SK-N-DZ (cell line): ENCODE data around the gene SNTG2.

ENCODE experiments used
- DNase-seq: peaks from one replicate; pipeline ENCODE4 v3.0.0-alpha.2; 2015; ENCODE audit warnings: low spot score

The SNTG2 gene

GRCh38 chr2:1137913-1138391 is 187.3 kb downstream of the SNTG2 start:
- no peak for DNase-seq

- DNase-seq = peak; percentile 17
Observed at GRCh38 chr2:1140389-1141003, 189.8 kb downstream of the SNTG2 start.

- DNase-seq = no peak
Observed at GRCh38 chr2:1141079-1141478, 190.4 kb downstream of the SNTG2 start.

- no peak for DNase-seq
Observed at GRCh38 chr2:1143129-1143528, 192.5 kb downstream of the SNTG2 start.

DNA sequence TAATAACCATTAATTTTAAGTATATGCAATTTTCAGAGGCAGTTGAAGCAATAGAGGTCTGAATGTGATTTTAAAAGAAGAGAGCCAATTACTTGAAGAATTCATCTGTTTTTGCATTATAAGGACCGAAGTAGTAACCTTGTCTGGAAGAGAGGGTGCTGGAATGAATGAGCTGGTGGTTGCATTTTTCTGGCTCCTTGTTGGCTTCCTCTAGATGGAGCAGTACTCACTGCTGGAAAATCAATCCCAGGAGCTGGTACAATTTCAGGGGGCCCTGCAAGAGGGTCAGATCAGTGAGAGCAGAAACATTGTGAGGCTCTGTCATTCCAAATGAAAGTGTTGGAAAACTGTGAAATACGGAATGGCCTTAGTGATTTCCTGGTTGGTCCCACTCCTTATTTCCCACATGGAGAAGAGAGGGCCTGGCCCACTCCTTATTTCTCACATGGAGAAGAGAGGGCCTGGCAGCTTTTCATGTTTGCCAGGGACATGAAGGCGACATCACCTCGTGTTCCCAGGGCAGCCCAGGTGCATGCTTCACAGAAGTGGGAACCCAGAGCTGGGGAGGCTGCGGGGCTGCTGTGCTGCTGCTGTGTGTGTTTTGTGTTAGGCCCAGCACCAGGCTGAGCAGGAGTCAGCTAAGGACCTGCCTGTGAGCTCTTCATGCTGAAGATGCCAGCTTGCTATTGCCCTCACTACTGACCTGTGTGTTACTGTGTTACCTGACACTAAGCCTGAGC is 197.4 kb downstream of the SNTG2 start:
- no peak for DNase-seq

- no peak for DNase-seq
Observed at GRCh38 chr2:1150724-1151511, 200.3 kb downstream of the SNTG2 start.

- no peak for DNase-seq
Observed at GRCh38 chr2:1152375-1152774, 201.7 kb downstream of the SNTG2 start.

- no peak for DNase-seq
Observed at GRCh38 chr2:1153920-1154319, 203.3 kb downstream of the SNTG2 start.

GRCh38 chr2:1154710-1155594 is 204.3 kb downstream of the SNTG2 start:
- DNase-seq = no peak

GRCh38 chr2:1156059-1156458 is 205.4 kb downstream of the SNTG2 start:
- no peak for DNase-seq

DNA sequence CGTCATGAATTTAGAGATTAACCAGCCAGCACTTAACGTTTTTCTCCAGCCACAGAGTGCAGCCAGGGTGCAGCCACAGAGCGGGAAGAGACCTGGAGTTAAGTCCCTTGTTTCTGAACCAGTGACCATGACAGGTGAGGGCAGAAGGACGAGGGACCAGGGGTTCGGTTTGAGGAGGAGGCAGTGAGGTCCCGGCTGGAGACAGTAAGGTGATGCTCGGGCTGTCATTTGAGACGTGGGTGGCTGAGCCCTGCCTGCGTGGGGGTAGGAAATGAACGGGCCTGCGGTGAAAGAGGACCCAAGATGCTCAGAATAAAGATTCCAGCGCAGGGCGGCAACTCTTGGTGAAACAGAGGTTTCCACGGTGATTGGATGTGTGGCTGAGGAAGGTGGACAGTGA is 205.9 kb downstream of the SNTG2 start:
- DNase-seq = no peak

DNA sequence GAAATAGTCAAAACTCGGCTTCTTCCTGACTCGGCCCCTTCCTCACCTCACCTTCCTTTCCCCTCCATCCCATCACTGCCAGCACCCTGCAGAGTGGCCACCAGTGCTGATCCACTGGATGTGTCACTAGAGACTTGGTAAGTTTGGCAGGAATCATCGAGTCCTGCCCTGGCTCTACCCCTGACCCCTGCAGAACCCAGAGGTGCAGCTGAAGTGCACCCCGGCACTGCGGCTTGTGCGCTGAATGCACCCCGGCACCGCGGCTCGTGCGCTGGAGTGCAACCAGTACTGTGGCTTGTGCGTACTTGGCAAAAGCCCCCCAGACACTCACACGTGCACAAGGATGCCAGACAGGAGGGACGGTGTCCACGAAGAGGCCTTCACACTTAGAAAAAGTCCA is 206.5 kb downstream of the SNTG2 start:
- DNase-seq = no peak

GRCh38 chr2:1159013-1159412 is 208.4 kb downstream of the SNTG2 start:
- no peak for DNase-seq

DNA sequence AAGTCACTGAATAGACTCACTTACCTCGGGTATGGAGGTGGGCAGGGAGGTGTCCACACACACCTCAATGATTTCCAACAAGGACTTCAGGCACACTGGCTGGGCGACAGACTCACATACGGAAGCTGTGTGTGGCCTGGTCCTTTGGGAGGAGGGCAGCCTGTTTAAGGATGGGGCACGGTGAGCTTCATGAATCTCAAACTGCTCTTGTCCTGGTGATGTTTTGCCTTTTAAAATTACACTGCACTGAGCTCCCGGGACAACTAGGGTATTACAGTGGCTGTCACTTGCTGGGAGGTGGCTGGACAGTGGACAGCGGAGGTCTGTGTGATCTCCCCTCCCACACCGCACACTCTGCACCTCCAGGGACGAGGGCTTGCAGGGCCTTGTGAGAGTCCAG is 211.6 kb downstream of the SNTG2 start:
- DNase-seq = no peak

GRCh38 chr2:1162768-1163584 is 212.3 kb downstream of the SNTG2 start:
- no peak for DNase-seq

DNA sequence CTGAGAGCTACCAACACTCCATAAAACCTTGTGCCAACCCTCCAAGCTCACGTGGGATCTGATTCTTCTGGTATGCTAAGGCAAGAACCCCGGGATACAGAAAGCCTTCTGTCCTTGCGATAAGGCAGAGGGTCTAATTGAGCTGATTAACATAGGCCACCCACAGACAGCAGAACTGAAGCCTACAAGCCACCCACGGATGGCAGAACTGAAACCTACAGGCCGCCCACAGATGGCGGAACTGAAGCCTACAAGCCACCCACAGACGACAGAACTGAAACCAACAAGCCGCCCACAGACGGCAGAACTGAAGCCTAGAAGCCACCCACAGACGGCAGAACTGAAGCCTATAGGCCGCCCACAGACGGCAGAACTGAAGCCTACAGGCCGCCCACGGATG is 216.3 kb downstream of the SNTG2 start:
- no peak for DNase-seq

DNA sequence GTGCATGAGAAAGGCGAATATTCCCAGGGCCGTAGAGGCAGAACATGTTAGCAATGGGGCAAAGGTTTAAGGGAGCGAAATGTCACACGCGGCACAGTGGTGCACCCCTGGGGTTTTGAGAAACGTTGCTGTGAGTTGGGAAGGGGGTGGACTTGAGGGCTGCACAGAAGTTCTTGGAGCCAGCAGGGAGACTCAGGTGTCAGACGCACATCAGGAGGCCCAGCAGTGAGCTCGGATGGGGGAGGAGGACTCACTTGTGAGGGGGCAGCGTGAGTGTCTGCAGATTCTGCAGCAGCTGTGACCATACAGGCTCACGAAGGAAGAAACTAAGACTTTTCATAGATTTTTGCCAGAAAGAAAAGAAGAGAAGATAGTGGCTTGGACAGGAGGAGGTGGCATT is 218.2 kb downstream of the SNTG2 start:
- no peak for DNase-seq

- no peak for DNase-seq
Observed at GRCh38 chr2:1169291-1169949, 218.8 kb downstream of the SNTG2 start.

GRCh38 chr2:1170241-1170640 is 219.6 kb downstream of the SNTG2 start:
- no peak for DNase-seq

- DNase-seq = no peak
Observed at GRCh38 chr2:1170711-1171110, 220.1 kb downstream of the SNTG2 start.
